ENCODE measurements around the gene HSD17B7. TPM values are rescaled to one million over a fixed set of nuclear protein-coding genes. Genes with fewer than 3 reads are reported as not detected.
A peak's percentile ranks its signal among the peaks of the same experiment; 100 is the strongest.
"Not testable (repeated sequence)": the region's sequence is repeated elsewhere in the genome, so short reads cannot be mapped to it uniquely, and the experiment has no call there.

HSD17B7 gene
- total RNA-seq, 1 experiment from 2014 or later, result 32.0 TPM

GRCh38 chr1:162799995-162800830, 9.7 kb downstream of the HSD17B7 start:
- not testable (repeated sequence) for H3K9me3 ChIP-seq (ENCODE audit: insufficient read depth, low read depth); H3K4me2 ChIP-seq; H2AFZ ChIP-seq; H3K79me2 ChIP-seq (ENCODE audit: low read depth); H3K27me3 ChIP-seq (ENCODE audit: insufficient read depth, low read depth); H3K4me3 ChIP-seq; H3F3A ChIP-seq (ENCODE audit: insufficient read depth, low read depth); H3K36me3 ChIP-seq (ENCODE audit: low read depth); H4K20me1 ChIP-seq (ENCODE audit: insufficient read depth); H3K9me2 ChIP-seq (ENCODE audit: insufficient read depth); H3K4me1 ChIP-seq (replicated peaks; ENCODE audit: insufficient read depth); BruUV-seq (replicated peaks)
- H3K27ac ChIP-seq, result 0 out of 2 replicates have a peak overlapping the region, but pooled peaks have one; percentile 19
- ChIA-PET POLR2A (ENCODE audit: unreplicated experiment) (interaction anchor here (0.7 kb wide), 1 partner anchor 547 kb away, joined by 3 read pairs; no protein-coding TSS in a partner anchor), CTCF (interaction anchor here (0.6 to 1.2 kb wide), 6 partner anchors 177 to 1803 kb away, joined by 3 to 10 read pairs (median 4); no protein-coding TSS in a partner anchor)
- TF ChIP-seq CTCF (conservative IDR thresholded peaks at IDR 0.05), result peak; percentile 77
- intact Hi-C loops (cut with micrococcal nuclease; ENCODE audit: unreplicated experiment), result loop anchor here (1.0 kb wide), 1 partner anchor 187 kb away; no protein-coding TSS in a partner anchor
- DNase-seq, result peak; percentile 54 to 65

GRCh38 chr1:162807503-162807902, 17.0 kb downstream of the HSD17B7 start:
- POLR2A ChIA-PET (ENCODE audit: unreplicated experiment); DNase-seq; H3K79me2 ChIP-seq (ENCODE audit: low read depth); H3K4me2 ChIP-seq; H3K4me3 ChIP-seq; H3K27ac ChIP-seq; H4K20me1 ChIP-seq (ENCODE audit: insufficient read depth); H3K9me3 ChIP-seq (ENCODE audit: insufficient read depth, low read depth); H2AFZ ChIP-seq; BruUV-seq (replicated peaks); intact Hi-C loops (cut with micrococcal nuclease; ENCODE audit: unreplicated experiment); H3K36me3 ChIP-seq (ENCODE audit: low read depth); CTCF ChIA-PET; H3F3A ChIP-seq (ENCODE audit: insufficient read depth, low read depth); H3K9me2 ChIP-seq (ENCODE audit: insufficient read depth); H3K27me3 ChIP-seq (ENCODE audit: insufficient read depth, low read depth); H3K4me1 ChIP-seq (replicated peaks; ENCODE audit: insufficient read depth): not testable (repeated sequence)

GRCh38 chr1:162812357-162812756, 21.9 kb downstream of the HSD17B7 start:
- H3K9me2 ChIP-seq (ENCODE audit: insufficient read depth); H3K27ac ChIP-seq; H3K27me3 ChIP-seq (ENCODE audit: insufficient read depth, low read depth); H3K4me2 ChIP-seq; H3K4me1 ChIP-seq (replicated peaks; ENCODE audit: insufficient read depth); H4K20me1 ChIP-seq (ENCODE audit: insufficient read depth); H3K79me2 ChIP-seq (ENCODE audit: low read depth); H3K9me3 ChIP-seq (ENCODE audit: insufficient read depth, low read depth); H3K4me3 ChIP-seq; CTCF ChIA-PET; H3F3A ChIP-seq (ENCODE audit: insufficient read depth, low read depth); H2AFZ ChIP-seq; POLR2A ChIA-PET (ENCODE audit: unreplicated experiment); DNase-seq; H3K36me3 ChIP-seq (ENCODE audit: low read depth); intact Hi-C loops (cut with micrococcal nuclease; ENCODE audit: unreplicated experiment): not testable (repeated sequence)
- TSS peak; percentile 65 for BruUV-seq (replicated peaks)

GRCh38 chr1:162818136-162818535, 27.6 kb downstream of the HSD17B7 start:
- H3K27ac ChIP-seq; H3K36me3 ChIP-seq (ENCODE audit: low read depth); intact Hi-C loops (cut with micrococcal nuclease; ENCODE audit: unreplicated experiment); BruUV-seq (replicated peaks); H2AFZ ChIP-seq; H3K9me2 ChIP-seq (ENCODE audit: insufficient read depth); H3K27me3 ChIP-seq (ENCODE audit: insufficient read depth, low read depth); H3K79me2 ChIP-seq (ENCODE audit: low read depth); POLR2A ChIA-PET (ENCODE audit: unreplicated experiment); H3K4me3 ChIP-seq; H3K4me2 ChIP-seq; H3K9me3 ChIP-seq (ENCODE audit: insufficient read depth, low read depth); H3F3A ChIP-seq (ENCODE audit: insufficient read depth, low read depth); H4K20me1 ChIP-seq (ENCODE audit: insufficient read depth); CTCF ChIA-PET; DNase-seq: not testable (repeated sequence)
- peaks cover 16% of the 10 kb centered on the region for H3K4me1 ChIP-seq (replicated peaks; ENCODE audit: insufficient read depth)

- H3F3A ChIP-seq (ENCODE audit: insufficient read depth, low read depth); H3K27me3 ChIP-seq (ENCODE audit: insufficient read depth, low read depth); H4K20me1 ChIP-seq (ENCODE audit: insufficient read depth); POLR2A ChIA-PET (ENCODE audit: unreplicated experiment); H3K4me2 ChIP-seq; DNase-seq; H3K9me3 ChIP-seq (ENCODE audit: insufficient read depth, low read depth); intact Hi-C loops (cut with micrococcal nuclease; ENCODE audit: unreplicated experiment); H2AFZ ChIP-seq; H3K9me2 ChIP-seq (ENCODE audit: insufficient read depth); H3K4me3 ChIP-seq; H3K36me3 ChIP-seq (ENCODE audit: low read depth); H3K79me2 ChIP-seq (ENCODE audit: low read depth); CTCF ChIA-PET; BruUV-seq (replicated peaks); H3K27ac ChIP-seq: not testable (repeated sequence)
- peaks cover 16% of the 10 kb centered on the region for H3K4me1 ChIP-seq (replicated peaks; ENCODE audit: insufficient read depth)
These were observed 28.2 kb downstream of the HSD17B7 start for GRCh38 chr1:162818666-162819065.

Measured in PC-9 (cell line).